Right cardiac atrium (tissue), 5 donors: ENCODE results near the gene TMEM201. TPM values are rescaled to one million over a fixed set of nuclear protein-coding genes. Genes with fewer than 3 reads are reported as not detected.

ENCODE experiments used
- ATAC-seq, 2 donors: fragments of 200-7000 bp; cut with Tn5 transposase; one replicate each; pipeline versions ENCODE4 v1.8.0 to v1.9.1; 2020; ENCODE audit warnings: moderate library complexity in 2 of 2, mild to moderate bottlenecking in 1 of 2
- DNase-seq, 3 donors: peaks; one replicate each; pipeline ENCODE4 v3.0.0-alpha.2; 2020
- H3K27ac ChIP-seq: one replicate; pipeline ENCODE4 v1.5.1; 2013; ENCODE audit warnings: mild to moderate bottlenecking, low read length, control low read depth, moderate library complexity
- H3K27me3 ChIP-seq: one replicate; pipeline ENCODE4 v1.6.1; 2013; ENCODE audit not compliant: control insufficient read depth, insufficient read depth
- H3K4me1 ChIP-seq: one replicate; pipeline ENCODE4 v1.6.1; 2013; ENCODE audit warnings: low read length; ENCODE audit not compliant: control insufficient read depth, insufficient read depth
- H3K4me3 ChIP-seq: one replicate; pipeline ENCODE4 v1.5.1; 2013; ENCODE audit warnings: low read length, control low read depth
- H3K9me3 ChIP-seq: one replicate; pipeline ENCODE4 v1.6.1; 2013; ENCODE audit warnings: low read length; ENCODE audit not compliant: control insufficient read depth
- WGBS: extraction: QIAGEN DNeasy Blood & Tissue Kit; methylation state at CpG from one replicate; pipeline ENCODE4 v1.1.7; 2013; 5-methylcytosine and 5-hydroxymethylcytosine counted together
- intact Hi-C, 4 donors: fragments of 100-400 bp; cut with DNase I; formaldehyde crosslinking; loops; one replicate each; pipeline versions ENCODE4 v1.11.0 to v1.14.0; 2022 to 2023
- polyA plus RNA-seq: library from polyadenylated mRNA; stranded (reverse); fragments of 200-250 nt; gene quantifications from one replicate; pipeline ENCODE4 v1.2.3, GENCODE V29; 2013
- total RNA-seq, 4 donors: library from RNA; stranded (reverse); fragmentation: NEBNext Ultra II Directional; extraction: Animal tissue kit (Norgen Biotek cat#: 25700); gene quantifications; one replicate each; pipeline ENCODE4 v1.2.1, GENCODE V29; 2021
- donor health status: healthy with polysubstance abuse.
- donor health status: DM: no; HTN: yes; CAD: no.
- donor health status: DM: no; HTN: no; CAD: no.
- donor health status: DM: no; HTN: yes; CAD: no; lungs with severe emphysema.
- donor health status: DM: yes; HTN: yes; CAD: no.

TMEM201 gene
- total and polyA plus RNA-seq, 5 donors, result 14.5 to 23.3 (median 21.0) TPM

DNA sequence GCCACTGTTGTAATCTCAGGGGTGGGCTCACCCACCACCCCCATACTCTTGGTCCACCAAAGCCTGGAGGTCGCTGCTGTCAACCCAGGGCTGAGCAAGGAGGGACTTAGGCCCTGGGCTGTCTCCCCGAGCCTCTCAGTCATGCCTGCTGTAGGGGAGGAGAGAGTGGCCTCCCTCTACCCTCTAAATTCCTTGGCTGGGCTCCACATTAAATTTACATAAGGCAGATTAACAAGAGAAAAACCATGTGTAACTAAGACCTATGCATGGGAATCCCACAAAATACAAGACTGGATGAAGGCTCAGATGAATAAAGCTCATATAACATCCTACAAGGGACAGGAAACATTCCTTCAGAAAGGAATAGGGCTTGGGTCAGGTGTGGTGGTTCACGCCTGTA lies 61.1 kb downstream of the TMEM201 start:
- no peak for DNase-seq
- intact Hi-C loops, result no loop called here
- H3K4me1 ChIP-seq, result no peaks in the 10 kb centered on the region
- ATAC-seq, result no peak
- H3K9me3 ChIP-seq, result no peaks in the 10 kb centered on the region
- H3K27me3 ChIP-seq, result no peaks in the 10 kb centered on the region
- no peak overlapping the region for H3K27ac ChIP-seq
- H3K4me3 ChIP-seq, result no peak overlapping the region
- WGBS, result 87% methylated on average over 3 of the region's 3 CpGs

DNA sequence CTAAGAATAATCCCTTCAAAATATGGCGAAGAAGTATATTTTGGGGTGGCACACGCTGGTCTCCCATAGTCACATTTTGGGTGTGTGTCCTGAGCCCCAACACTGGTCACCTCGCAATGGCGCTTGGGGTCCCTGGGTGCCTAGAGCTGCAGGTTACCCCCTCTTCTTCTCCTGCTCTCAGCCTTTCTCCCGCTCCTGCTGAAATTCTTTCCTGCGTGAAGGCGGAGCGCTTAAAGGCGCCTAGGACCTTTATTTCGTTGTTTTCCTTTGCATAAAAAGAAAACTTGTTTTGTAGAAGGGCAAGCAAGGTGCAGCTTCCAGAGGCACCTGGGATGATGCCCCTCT lies 62.5 kb downstream of the TMEM201 start:
- Histone ChIP-seq H3K4me3 (peak overlapping the region; percentile 61), H3K27ac (no peak overlapping the region), H3K9me3 (no peaks in the 10 kb centered on the region), H3K4me1 (no peaks in the 10 kb centered on the region), H3K27me3 (no peaks in the 10 kb centered on the region)
- no peak for DNase-seq
- no peak for ATAC-seq
- intact Hi-C loops, result no loop called here
- 28% methylated on average over 10 of the region's 10 CpGs for WGBS

DNA sequence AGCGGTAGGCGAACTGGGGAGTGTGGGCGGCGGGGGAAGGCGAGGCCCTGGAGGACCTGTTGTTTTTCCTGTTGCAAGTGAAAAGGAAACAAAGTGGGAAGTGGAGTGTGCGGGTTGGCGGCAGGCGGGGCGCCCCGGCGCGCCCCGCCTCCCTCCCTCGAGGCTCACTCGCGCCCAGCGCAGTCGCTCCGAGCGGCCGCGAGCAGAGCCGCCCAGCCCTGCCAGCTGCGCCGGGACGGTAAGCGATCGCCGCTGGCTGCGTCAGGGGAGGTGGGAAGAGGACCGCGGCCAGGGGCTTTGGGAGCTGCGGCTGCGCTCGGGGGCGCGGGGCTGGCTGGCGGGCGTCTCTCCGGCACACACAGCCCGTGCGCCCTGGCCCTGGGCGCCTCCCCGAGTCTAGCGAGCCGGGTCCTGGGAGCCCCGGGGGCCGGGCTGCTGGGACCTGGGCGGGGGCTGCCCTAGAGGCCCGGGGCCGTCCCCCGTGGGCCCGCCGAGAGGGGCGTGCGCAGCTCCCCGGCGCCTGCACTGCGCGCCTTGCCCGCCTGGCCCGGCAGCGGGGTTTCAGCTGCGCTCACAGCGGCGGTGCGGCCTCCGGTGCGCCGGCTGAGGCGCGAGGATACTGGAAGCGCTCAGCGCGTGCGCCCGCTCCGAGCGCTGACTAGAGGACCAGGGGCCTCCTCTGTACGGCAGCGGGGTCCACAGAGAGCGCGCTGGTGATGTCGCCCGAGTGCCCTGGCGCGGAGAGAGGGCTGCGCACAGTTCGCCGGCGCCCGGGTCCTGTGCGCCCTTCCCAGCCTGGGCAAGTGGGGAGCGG lies 63.1 kb downstream of the TMEM201 start, which contains the start of gene PIK3CD:
Gene PIK3CD (plus strand): TSS at position 167 of the 814 bp plus-strand sequence. CDS start 58,725 bp downstream, outside the sequence.
- ATAC-seq, result peak; percentile 56
- H3K27me3 ChIP-seq, result no peaks in the 10 kb centered on the region
- H3K4me3 ChIP-seq, result peak within 1 kb of the TSS; percentile 61
- DNase-seq, result peak; percentile 19 to 75 (median 67)
- H3K9me3 ChIP-seq, result no peaks in the 10 kb centered on the region
- no peak within 1 kb of the TSS for H3K27ac ChIP-seq
- under 1% methylated on average over 94 of the region's 94 CpGs for WGBS
- intact Hi-C loops, result no loop called here
- H3K4me1 ChIP-seq, result no peaks in the 10 kb centered on the region

DNA sequence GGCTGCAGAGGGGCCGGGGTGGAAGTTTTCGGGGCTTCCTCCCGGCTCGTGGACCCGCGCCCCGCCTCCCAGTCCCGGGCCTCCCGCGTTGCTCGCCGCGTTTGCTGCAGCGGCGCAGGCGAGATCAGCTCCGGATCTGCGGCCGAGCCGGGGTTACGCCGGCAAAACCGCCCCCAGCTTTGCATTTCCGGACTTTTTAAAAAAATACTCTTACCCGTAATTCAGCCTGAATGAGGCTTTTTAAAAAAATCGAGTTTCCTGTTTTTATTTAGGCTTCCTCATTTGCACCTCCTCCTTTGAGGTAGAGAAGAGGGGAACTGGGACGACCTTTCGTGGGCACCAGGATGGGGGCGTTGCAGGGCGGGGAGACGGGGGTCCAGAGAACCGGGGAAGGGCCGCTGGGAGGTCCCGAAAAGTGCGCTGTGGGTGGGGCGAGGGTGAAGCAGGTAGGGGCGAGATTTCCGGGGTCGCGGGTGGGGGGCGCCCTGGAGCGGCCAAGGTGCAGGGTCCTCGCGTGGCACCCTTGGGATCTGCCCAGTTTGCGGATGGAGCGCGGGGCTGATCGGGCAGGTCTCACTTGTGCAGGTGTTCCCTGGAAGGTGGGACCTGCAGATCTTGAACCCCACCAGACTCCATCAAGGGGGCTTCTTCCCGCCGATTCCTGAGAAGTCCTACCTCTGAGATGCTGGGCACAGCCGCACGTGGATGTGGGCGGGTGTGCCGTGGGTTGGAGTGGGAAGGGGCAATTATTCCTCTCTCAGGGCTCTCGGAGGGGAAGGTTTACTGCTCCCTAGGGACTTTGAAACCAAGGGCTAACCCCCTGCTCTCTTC lies 63.9 kb downstream of the TMEM201 start:
- DNase-seq, result peak in 2 of 3 donors; percentile 68 to 69
- H3K27me3 ChIP-seq, result no peaks in the 10 kb centered on the region
- H3K27ac ChIP-seq, result no peak overlapping the region
- WGBS, result 8% methylated on average over 55 of the region's 55 CpGs
- H3K4me3 ChIP-seq, result peak overlapping the region; percentile 61
- H3K4me1 ChIP-seq, result no peaks in the 10 kb centered on the region
- no peaks in the 10 kb centered on the region for H3K9me3 ChIP-seq
- intact Hi-C loops, result no loop called here
- ATAC-seq, result peak in 1 of 2 donors; percentile 38

DNA sequence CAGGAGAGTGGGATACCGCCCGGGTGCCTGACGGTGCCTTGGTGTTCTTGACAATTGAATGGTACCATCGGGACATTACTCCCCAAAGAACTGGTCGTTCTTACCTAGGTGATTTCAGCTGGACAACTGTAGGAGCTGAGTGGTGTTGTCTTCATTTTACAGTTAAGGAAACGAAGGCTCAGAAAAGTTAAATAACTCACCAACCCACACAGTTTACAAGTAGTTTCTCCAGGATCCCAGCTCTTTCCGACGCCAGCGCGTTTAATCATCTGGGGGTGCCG lies 64.4 kb downstream of the TMEM201 start:
- no peaks in the 10 kb centered on the region for H3K27me3 ChIP-seq
- H3K4me1 ChIP-seq, result no peaks in the 10 kb centered on the region
- H3K4me3 ChIP-seq, result no peak overlapping the region
- DNase-seq (no peak), ATAC-seq (no peak)
- 34% methylated on average over 11 of the region's 11 CpGs for WGBS
- intact Hi-C loops, result no loop called here
- H3K9me3 ChIP-seq, result no peaks in the 10 kb centered on the region
- H3K27ac ChIP-seq, result no peak overlapping the region

DNA sequence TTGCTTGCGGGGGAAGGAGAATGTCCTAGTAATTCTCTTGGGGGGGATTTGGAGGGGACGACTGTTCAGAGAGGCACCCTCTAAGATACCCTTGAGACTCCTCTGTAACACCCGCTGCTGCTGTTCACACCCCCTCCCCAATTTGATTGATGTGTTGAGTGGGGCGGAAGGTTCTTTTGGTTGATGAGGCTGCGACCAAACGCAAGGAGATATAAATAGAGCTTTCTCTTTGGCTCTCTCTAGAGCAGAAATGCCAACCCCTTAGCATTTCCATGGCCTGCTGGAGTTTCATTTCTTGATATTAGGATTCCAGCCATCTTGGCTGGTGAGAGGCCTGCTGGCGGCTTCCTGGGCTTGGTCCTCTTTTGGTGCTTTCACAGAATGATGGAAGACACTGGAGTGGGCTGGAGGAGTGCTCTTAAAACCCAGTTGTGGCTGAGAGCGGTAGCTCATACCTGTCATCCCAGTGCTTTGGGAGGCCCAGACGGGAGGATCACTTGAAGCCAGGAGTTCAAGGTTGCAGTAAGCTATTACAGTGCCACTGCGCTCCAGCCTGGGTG lies 64.9 kb downstream of the TMEM201 start:
- intact Hi-C loops, result no loop called here
- no peak for ATAC-seq

DNA sequence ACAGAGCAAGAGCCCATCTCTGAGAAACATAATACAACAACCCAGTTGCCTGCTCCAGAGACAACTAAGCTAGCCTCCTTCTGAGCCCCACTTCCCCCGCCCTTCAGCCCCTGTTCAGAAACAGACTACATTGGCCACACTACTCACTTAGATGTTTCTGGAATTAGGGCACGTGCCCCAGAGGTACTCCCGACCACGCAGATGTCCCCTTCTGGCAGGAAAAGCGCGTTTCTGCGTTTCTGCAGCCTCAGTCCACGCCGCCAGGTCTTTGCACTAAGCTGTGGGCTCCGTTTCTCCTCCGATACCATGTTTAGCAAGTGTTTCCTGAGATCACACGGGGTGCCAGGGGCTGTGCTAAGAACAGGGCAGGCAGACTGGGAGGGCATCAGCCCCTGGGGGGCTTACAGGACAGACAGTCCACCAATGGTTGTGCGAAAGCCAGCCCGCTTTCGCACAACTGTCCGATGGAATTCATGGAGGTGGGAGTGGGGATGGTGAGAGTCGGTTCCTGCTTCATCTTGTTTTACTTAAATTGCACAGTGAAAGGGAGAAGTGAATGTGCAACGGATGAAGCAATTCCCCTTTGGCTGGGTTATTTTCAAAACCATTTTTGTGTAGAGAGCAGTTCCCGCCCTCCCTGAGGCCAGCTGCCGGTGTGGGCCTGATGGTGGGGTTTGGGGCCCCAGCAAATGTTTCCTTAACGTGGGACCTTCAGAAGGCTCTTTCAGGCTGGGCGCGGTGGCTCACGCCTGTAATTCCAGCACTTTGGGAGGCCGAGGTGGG lies 65.5 kb downstream of the TMEM201 start:
- H3K9me3 ChIP-seq, result no peaks in the 10 kb centered on the region
- intact Hi-C loops, result no loop called here
- no peak overlapping the region for H3K4me3 ChIP-seq
- DNase-seq, result no peak
- H3K4me1 ChIP-seq, result no peaks in the 10 kb centered on the region
- 76% methylated on average over 25 of the region's 25 CpGs for WGBS
- no peak for ATAC-seq
- no peak overlapping the region for H3K27ac ChIP-seq
- no peaks in the 10 kb centered on the region for H3K27me3 ChIP-seq

More for the DNA sequence above, 64.9 kb downstream of the TMEM201 start:
- no peak overlapping the region for H3K4me3 ChIP-seq
- no peaks in the 10 kb centered on the region for H3K9me3 ChIP-seq
- H3K27ac ChIP-seq, result no peak overlapping the region
- 45% methylated on average over 10 of the region's 10 CpGs for WGBS
- H3K4me1 ChIP-seq, result no peaks in the 10 kb centered on the region
- no peak for DNase-seq
- H3K27me3 ChIP-seq, result no peaks in the 10 kb centered on the region

DNA sequence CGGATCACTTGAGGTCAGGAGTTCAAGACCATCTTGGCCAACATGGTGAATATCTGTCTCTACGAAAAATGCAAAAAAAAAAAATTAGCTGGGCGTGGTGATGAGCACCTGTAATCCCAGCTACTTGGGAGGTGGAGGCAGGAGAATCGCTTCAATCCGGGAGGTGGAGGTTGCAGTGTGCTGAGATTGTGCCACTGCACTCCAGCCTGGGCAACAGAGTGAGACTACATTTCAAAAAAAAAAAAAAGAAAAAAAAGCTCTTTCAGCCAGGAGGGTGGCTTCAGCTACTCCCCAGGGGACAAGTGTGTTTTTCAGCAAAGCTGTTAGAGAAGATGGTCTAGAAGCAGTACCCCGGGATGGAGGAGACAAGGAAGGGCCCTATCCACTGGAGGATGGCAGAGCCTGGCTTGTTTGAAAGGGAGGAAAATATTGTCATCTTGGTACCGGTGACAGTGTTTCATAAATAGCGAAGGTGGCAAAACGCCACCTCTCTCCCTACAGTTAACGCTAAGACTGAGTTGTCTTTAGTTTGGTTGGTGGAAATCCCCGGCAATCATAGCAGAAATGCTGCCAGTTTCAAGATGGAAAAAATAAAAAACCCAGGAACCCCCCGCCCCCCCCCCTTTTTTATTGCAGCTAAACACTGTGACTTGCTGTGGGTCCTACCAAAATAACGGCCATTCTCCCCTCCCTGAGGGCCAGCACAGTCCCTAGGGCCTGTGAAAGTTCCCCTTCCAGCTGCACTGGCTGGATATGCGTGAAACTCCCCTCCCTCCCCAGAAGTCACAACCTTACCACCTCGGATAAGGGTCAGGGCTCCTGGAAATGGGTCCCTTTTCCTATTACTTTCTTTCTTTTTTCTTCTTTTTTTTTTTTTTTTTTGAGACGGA lies 66.4 kb downstream of the TMEM201 start:
- no peaks in the 10 kb centered on the region for H3K9me3 ChIP-seq
- 68% methylated on average over 16 of the region's 16 CpGs for WGBS
- no peak overlapping the region for H3K27ac ChIP-seq
- no peaks in the 10 kb centered on the region for H3K4me1 ChIP-seq
- DNase-seq (no peak), ATAC-seq (no peak)
- intact Hi-C loops, result no loop called here
- no peaks in the 10 kb centered on the region for H3K27me3 ChIP-seq
- no peak overlapping the region for H3K4me3 ChIP-seq

DNA sequence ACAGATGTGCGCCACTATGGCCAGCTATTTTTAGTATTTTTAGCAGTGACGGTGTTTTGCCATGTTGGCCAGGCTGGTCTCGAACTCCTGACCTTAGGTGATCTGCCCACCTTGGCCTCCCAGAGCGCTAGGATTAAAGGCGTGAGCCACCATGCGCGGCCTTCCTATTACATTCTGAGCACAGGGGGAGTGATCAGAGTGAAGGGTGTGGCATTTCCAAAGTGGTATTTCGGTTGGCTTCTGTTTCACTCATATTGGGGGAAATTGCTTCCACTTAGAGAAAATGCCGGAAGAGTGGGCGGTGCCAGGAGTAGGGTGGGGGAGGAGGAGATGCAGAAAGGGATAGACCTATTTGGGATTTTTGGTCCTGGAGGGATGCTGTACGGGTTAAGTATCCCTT lies 67.1 kb downstream of the TMEM201 start:
- intact Hi-C loops, result no loop called here
- Histone ChIP-seq H3K27me3 (no peaks in the 10 kb centered on the region), H3K4me3 (no peak overlapping the region), H3K4me1 (no peaks in the 10 kb centered on the region), H3K27ac (no peak overlapping the region), H3K9me3 (no peaks in the 10 kb centered on the region)
- ATAC-seq (no peak), DNase-seq (no peak)
- 83% methylated on average over 11 of the region's 11 CpGs for WGBS

DNA sequence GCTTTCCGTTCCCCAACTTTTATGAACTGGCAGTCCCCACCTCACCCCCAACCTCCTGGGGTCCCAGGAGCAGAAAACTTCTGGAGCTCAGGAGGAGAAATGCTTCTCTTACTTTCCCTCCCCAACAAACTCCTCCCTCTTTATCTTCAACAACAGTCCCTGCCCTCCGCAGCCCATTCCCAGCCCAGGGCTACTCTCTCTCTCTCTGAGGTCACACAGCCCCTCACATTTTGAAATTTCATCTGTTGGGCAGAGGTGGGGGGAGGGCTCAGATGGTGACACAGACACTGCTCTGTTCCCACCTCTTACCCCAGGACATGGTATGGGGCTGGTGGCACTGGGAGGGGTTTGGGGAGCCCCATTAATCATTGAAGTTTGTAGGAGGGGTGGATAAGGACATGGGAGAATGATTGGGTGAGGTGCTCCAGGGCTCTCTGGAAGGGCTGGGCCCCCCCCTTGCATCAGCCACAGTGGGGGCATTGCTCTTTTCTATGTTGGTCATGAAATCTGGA lies 68.9 kb downstream of the TMEM201 start:
- ATAC-seq (no peak), DNase-seq (no peak)
- no peak overlapping the region for H3K27ac ChIP-seq
- no peaks in the 10 kb centered on the region for H3K9me3 ChIP-seq
- no peaks in the 10 kb centered on the region for H3K27me3 ChIP-seq
- WGBS, result 65% methylated on average over 2 of the region's 2 CpGs
- H3K4me1 ChIP-seq, result no peaks in the 10 kb centered on the region
- H3K4me3 ChIP-seq, result no peak overlapping the region
- intact Hi-C loops, result no loop called here
